K562 (cell line): ENCODE data around the gene COX5A.

Experiments used
- BRF2 ChIP-seq: IDR thresholded peaks from 3 replicates; pipeline ENCODE4 v1.6.1; 2011; ENCODE audit warnings: borderline replicate concordance, mild to moderate bottlenecking; ENCODE audit not compliant: insufficient read length, insufficient read depth
- CEBPB ChIP-seq: fragments of 450-650 bp; IDR thresholded peaks from 2 replicates; pipeline ENCODE4 v1.6.1; 2016; ENCODE audit warnings: missing genetic modification characterization, missing compliant biosample characterization
- GABPB1 ChIP-seq: sonication (generic); formaldehyde crosslinking; IDR thresholded peaks from 2 replicates; pipeline ENCODE4 v1.8.0; 2022; ENCODE audit warnings: mild to moderate bottlenecking, missing genetic modification reagents
- GTF2F1 ChIP-seq: IDR thresholded peaks from 2 replicates; pipeline ENCODE4 v1.6.1; 2011; ENCODE audit warnings: low read depth, low read length, improper control_type of control experiment
- JUND ChIP-seq, 2 experiments: IDR thresholded peaks; 2 replicates in 1 of 2; 3 replicates in 1 of 2; pipeline ENCODE4 v1.6.1; 2011; ENCODE audit warnings: borderline replicate concordance in 2 of 2, low read depth in 2 of 2, low read length in 2 of 2, improper control_type of control experiment in 1 of 2, missing biosample characterization in 1 of 2, missing genetic modification characterization in 1 of 2, missing genetic modification reagents in 1 of 2
- RBFOX2 ChIP-seq: fragments of 200-400 bp; formaldehyde crosslinking; IDR thresholded peaks from 2 replicates; pipeline ENCODE4 v1.6.1; 2017; ENCODE audit warnings: low read depth, mild to moderate bottlenecking, low read length, moderate library complexity
- STAT5B ChIP-seq: fragments of 250-450 bp; sonication (Bioruptor Pico); IDR thresholded peaks from 2 replicates; pipeline ENCODE4 v1.8.0; 2021; ENCODE audit warnings: mild to moderate bottlenecking, inconsistent platforms
- TAF1 ChIP-seq: IDR thresholded peaks from 2 replicates; pipeline ENCODE4 v1.6.1; 2011; ENCODE audit warnings: mild to moderate bottlenecking, low read length, moderate library complexity; ENCODE audit not compliant: insufficient read depth, control insufficient read depth, severe bottlenecking; ENCODE audit errors: extremely low read depth
- TFAP4 ChIP-seq: sonication (generic); formaldehyde crosslinking; IDR thresholded peaks from 2 replicates; pipeline ENCODE4 v1.8.0; 2022; ENCODE audit warnings: missing genetic modification reagents, mild to moderate bottlenecking, moderate library complexity, borderline replicate concordance
- TRIM28 ChIP-seq: fragments of 450-650 bp; IDR thresholded peaks from 2 replicates; pipeline ENCODE4 v1.6.1; 2017
- ZBTB9 ChIP-seq: fragments of 450-650 bp; formaldehyde crosslinking; IDR thresholded peaks from 2 replicates; pipeline ENCODE4 v1.4.0; 2020; ENCODE audit warnings: mild to moderate bottlenecking, moderate library complexity
- TF ChIP-seq, protein P1 (sequence below): IDR thresholded peaks from 2 replicates; pipeline ENCODE4 v1.6.1; 2016; ENCODE audit warnings: missing genetic modification characterization, missing compliant biosample characterization
- TF ChIP-seq, protein P2 (sequence below), 3 experiments: IDR thresholded peaks in 2 of 3; conservative IDR thresholded peaks in 1 of 3; 2 replicates each; pipeline ENCODE4 v1.5.1; 2011 to 2012; ENCODE audit warnings: low read length in 3 of 3, mild to moderate bottlenecking in 3 of 3, control low read depth in 2 of 3, improper control_type of control experiment in 1 of 3, inconsistent platforms in 1 of 3, low read depth in 1 of 3, mixed read lengths in 1 of 3, moderate library complexity in 1 of 3; ENCODE audit not compliant: insufficient read depth in 2 of 3

DNA sequence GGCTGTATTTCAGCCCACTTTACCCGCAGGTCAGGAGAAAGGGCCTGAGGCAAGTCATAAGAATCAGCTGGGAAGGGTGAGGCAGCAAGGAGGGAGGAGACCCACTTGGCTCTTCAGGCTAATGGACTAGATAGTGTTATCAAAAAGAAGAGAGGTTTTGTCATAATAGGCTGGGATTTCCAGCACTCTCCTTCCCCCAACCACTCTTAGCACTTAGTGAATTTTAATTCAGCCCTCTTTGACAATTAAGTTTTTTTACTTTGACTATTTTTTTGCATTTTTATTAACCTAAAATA lies 47.3 kb downstream of the COX5A start:
- TF ChIP-seq TFAP4 (CRISPR knock-in tag), result peak; percentile 76
- TF ChIP-seq GTF2F1, result no peak
- no peak for TF ChIP-seq ZBTB9 (CRISPR knock-in tag)
- TF ChIP-seq TRIM28, result no peak
- no peak for TF ChIP-seq STAT5B
- no peak for TF ChIP-seq JUND (IDR thresholded peaks at IDR 0.05; ENCODE audit: borderline replicate concordance, low read depth, low read length)
- no peak for TF ChIP-seq JUND (tag; IDR thresholded peaks at IDR 0.05; ENCODE audit: borderline replicate concordance, low read depth, low read length)
- no peak for TF ChIP-seq GABPB1 (CRISPR knock-in tag)
- no peak for TF ChIP-seq RBFOX2
- TF ChIP-seq, protein P1, sequence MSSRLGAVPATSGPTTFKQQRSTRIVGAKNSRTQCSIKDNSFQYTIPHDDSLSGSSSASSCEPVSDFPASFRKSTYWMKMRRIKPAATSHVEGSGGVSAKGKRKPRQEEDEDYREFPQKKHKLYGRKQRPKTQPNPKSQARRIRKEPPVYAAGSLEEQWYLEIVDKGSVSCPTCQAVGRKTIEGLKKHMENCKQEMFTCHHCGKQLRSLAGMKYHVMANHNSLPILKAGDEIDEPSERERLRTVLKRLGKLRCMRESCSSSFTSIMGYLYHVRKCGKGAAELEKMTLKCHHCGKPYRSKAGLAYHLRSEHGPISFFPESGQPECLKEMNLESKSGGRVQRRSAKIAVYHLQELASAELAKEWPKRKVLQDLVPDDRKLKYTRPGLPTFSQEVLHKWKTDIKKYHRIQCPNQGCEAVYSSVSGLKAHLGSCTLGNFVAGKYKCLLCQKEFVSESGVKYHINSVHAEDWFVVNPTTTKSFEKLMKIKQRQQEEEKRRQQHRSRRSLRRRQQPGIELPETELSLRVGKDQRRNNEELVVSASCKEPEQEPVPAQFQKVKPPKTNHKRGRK (tag), result no peak
- TF ChIP-seq, protein P2, sequence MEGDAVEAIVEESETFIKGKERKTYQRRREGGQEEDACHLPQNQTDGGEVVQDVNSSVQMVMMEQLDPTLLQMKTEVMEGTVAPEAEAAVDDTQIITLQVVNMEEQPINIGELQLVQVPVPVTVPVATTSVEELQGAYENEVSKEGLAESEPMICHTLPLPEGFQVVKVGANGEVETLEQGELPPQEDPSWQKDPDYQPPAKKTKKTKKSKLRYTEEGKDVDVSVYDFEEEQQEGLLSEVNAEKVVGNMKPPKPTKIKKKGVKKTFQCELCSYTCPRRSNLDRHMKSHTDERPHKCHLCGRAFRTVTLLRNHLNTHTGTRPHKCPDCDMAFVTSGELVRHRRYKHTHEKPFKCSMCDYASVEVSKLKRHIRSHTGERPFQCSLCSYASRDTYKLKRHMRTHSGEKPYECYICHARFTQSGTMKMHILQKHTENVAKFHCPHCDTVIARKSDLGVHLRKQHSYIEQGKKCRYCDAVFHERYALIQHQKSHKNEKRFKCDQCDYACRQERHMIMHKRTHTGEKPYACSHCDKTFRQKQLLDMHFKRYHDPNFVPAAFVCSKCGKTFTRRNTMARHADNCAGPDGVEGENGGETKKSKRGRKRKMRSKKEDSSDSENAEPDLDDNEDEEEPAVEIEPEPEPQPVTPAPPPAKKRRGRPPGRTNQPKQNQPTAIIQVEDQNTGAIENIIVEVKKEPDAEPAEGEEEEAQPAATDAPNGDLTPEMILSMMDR (IDR thresholded peaks at IDR 0.05 in 2 of 3, conservative IDR thresholded peaks at IDR 0.05 in 1 of 3; ENCODE audit: insufficient read depth in 2 of 3, low read depth in 1 of 3, low read length in 3 of 3), result no peak
- TF ChIP-seq CEBPB (tag), result no peak
- no peak for TF ChIP-seq TAF1
- no peak for TF ChIP-seq BRF2
